IPS-20b (cell line): Measurements from ENCODE around the gene CYP11A1.

Source experiments
- H3K27ac ChIP-seq: one replicate; pipeline ENCODE4 v1.5.1; 2013; ENCODE audit warnings: low read length
- H3K27me3 ChIP-seq: 2 replicates; pipeline ENCODE4 v1.6.1; 2013; ENCODE audit warnings: mild to moderate bottlenecking, low read length, inconsistent platforms; ENCODE audit not compliant: insufficient read depth
- H3K36me3 ChIP-seq: 2 replicates; pipeline ENCODE4 v1.6.1; 2013; ENCODE audit warnings: low read depth, mild to moderate bottlenecking, inconsistent platforms, low read length, moderate library complexity; ENCODE audit not compliant: insufficient read depth
- H3K4me1 ChIP-seq: 2 replicates; pipeline ENCODE4 v1.6.1; 2013; ENCODE audit warnings: mild to moderate bottlenecking, control low read depth, inconsistent platforms, low read length, moderate library complexity; ENCODE audit not compliant: insufficient read depth
- H3K4me3 ChIP-seq: 2 replicates; pipeline ENCODE4 v1.5.1; 2013; ENCODE audit warnings: mild to moderate bottlenecking, low read length, inconsistent platforms
- H3K9ac ChIP-seq: 2 replicates; pipeline ENCODE4 v1.6.1; 2013; ENCODE audit warnings: low read depth, mild to moderate bottlenecking, inconsistent platforms, low read length, moderate library complexity
- H3K9me3 ChIP-seq: 2 replicates; pipeline ENCODE4 v1.6.1; 2013; ENCODE audit warnings: mild to moderate bottlenecking, low read depth, low read length, inconsistent platforms; ENCODE audit not compliant: insufficient read depth

CYP11A1 gene

DNA sequence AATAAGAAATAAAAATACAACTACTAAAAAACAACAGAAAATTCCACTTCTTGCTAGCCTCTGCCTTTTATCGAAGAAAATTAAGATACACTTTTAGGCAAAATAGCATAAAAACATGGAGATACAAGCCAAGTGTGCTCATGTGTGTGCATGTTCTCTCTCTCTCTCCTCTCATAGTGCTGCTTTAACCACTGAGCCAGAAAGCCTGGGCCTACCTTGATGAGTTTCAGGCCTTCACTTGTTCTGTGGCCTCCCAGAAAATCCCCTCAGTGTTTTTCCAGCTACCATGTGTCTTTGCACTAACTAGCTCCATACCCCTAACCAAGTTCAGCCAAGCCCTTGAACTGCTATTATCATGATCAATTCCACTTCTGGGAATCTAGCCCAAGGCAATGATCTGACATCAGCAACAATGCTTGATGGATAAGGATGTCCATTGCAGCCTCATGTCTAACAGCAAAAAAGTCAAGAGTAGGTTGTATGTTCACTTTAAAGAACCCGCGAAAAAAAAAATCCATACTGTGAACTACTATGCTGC lies 18.1 kb downstream of the CYP11A1 start:
- H3K4me1 ChIP-seq = peaks cover 14% of the 10 kb centered on the region; the same call in 1 of the 2 replicates
- H3K4me3 ChIP-seq = no peak overlapping the region
- H3K27me3 ChIP-seq = no peaks in the 10 kb centered on the region
- no peak overlapping the region for H3K9ac ChIP-seq
- H3K27ac ChIP-seq = no peak overlapping the region
- no peaks in the 10 kb centered on the region for H3K36me3 ChIP-seq
- H3K9me3 ChIP-seq = peaks cover 12% of the 10 kb centered on the region; the same call in 1 of the 2 replicates

DNA sequence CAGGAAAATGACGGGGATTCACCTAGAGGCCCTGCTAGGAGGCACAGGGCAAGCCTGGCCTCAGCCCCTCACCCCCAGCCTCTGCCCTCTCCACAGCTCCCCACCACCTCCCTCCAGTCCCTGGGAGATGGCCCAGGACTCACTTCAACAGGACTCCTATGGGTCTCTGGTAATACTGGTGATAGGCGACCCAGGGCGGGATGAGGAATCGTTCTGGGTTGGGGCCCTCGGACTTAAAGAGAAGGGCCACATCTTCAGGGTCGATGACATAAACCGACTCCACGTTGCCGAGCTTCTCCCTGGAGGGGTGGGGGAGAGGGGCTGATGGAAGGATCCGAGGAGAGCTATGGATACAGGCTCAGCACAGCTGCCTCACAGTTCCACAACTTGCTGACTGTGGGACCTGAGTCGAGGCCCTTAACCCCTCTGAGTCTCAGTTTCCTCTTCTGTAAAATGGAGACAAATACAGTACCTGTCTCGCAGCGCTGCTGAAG lies 19.6 kb downstream of the CYP11A1 start:
- Histone ChIP-seq H3K27me3 (no peaks in the 10 kb centered on the region), H3K27ac (no peak overlapping the region), H3K4me3 (no peak overlapping the region), H3K9me3 (no peaks in the 10 kb centered on the region), H3K4me1 (peaks cover 14% of the 10 kb centered on the region; the same call in 1 of the 2 replicates), H3K36me3 (no peaks in the 10 kb centered on the region), H3K9ac (no peak overlapping the region)

DNA sequence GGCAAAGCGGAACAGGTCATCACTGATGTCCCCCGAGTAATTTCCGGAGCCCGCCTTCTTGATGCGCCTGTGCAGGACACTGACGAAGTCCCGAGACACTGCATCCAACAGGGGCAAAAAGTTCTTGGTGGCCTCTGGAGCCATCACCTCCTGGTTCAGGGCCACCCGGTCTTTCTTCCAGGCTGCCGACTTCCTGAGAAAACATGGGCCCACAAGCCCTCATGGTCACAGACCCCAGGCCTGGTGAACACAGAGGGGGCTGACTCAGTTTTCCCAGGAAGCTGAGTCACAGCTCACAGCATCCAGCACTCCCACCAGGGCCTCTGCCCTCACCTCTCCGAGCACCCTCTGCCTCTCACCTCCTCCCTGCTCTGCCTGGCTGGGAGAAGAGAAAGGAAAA lies 22.4 kb downstream of the CYP11A1 start:
- Histone ChIP-seq H3K27me3 (no peaks in the 10 kb centered on the region), H3K27ac (no peak overlapping the region), H3K4me3 (no peak overlapping the region), H3K9me3 (no peaks in the 10 kb centered on the region), H3K36me3 (no peaks in the 10 kb centered on the region), H3K4me1 (no peaks in the 10 kb centered on the region), H3K9ac (no peak overlapping the region)

DNA sequence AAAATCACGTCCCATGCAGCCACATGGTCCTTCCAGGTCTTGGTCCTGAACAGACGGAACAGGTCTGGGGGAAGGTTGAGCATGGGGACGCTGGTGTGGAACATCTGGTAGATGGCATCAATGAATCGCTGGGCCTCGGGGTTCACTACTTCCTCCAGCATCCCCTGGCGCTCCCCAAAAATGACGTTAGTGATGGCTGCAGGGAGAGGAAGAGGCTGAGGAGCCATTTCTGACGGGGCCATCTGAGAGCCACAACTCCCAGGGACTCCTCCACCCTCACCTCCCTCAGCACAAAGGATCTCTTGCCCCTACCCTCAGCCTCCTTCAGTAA lies 23.7 kb downstream of the CYP11A1 start:
- H3K9ac ChIP-seq = no peak overlapping the region
- no peaks in the 10 kb centered on the region for H3K9me3 ChIP-seq
- no peak overlapping the region for H3K4me3 ChIP-seq
- no peaks in the 10 kb centered on the region for H3K36me3 ChIP-seq
- H3K27ac ChIP-seq = no peak overlapping the region
- H3K27me3 ChIP-seq = no peaks in the 10 kb centered on the region
- no peaks in the 10 kb centered on the region for H3K4me1 ChIP-seq

DNA sequence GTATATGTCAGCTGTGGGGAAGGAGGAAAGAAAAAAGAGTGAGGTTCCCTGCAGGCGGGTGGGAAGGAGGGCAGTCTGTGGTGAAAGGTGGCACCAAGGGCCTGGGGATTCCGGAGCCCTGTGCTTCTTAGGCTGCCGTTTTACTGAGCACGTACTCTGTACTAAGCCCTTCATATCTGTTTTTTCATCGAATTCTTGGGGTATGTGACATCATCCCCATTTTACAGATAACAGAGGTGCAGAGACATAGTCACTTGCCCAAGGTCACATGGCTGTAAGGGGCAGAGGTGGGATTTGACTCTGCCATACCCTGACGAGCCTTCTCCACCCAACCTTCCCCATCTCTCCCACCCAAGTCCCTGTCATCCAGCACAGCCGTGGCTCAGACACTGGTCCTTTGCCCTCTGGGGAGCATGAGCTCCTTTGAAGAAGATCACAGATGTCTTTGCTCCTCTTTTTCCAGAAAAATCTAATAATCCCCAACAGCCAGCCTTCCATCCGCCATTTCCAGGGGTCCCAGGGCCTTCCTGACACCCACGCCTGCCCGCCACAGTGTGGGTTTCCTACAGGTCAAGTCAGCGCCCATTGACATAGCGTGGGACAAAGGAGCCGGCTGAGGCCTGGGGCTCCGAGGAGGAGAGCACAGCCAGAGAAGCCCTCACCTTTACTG lies 24.2 kb downstream of the CYP11A1 start:
- no peak overlapping the region for H3K9ac ChIP-seq
- no peaks in the 10 kb centered on the region for H3K4me1 ChIP-seq
- no peak overlapping the region for H3K27ac ChIP-seq
- H3K9me3 ChIP-seq = no peaks in the 10 kb centered on the region
- no peak overlapping the region for H3K4me3 ChIP-seq
- H3K27me3 ChIP-seq = no peaks in the 10 kb centered on the region
- H3K36me3 ChIP-seq = no peaks in the 10 kb centered on the region

DNA sequence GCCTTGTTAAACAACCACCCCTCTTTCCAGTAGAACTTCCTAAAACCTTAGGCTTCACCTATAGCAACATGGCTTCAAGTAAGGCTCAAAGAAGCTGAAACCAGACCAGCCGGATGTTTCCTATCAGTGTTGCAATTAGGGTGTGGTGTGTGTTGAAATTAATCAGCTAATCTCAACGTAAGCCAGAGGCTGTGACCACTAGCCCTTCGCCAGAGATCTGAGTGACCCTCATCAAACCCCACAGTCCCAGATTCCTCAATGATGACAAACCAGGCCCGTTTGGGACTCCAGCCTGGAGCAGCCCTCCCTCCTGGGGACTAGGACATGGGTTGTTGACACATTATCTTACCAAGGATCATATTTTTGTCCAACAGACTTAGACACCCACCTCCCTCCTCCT lies 27.3 kb downstream of the CYP11A1 start:
- Histone ChIP-seq H3K9me3 (no peaks in the 10 kb centered on the region), H3K36me3 (no peaks in the 10 kb centered on the region), H3K4me1 (no peaks in the 10 kb centered on the region), H3K27ac (no peak overlapping the region), H3K27me3 (no peaks in the 10 kb centered on the region), H3K9ac (no peak overlapping the region), H3K4me3 (no peak overlapping the region)

DNA sequence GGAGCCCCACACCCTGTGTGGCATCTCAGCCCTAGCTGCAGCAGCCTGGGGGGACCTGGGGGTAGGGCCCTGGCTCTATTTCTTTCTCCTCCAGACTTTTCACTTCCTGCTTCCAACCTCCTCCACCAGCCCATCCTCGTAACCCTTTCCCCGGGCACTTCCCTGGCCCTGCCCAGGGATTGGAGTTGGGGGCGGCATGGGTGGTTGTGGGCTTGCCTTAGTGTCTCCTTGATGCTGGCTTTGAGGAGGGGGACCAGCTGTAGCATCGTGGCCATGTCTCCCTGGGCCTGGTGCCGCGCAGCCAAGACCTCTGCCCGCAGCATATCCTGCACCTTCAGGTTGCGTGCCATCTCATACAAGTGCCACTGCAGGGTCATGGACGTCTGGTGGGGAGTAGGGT lies 28.1 kb downstream of the CYP11A1 start:
- Histone ChIP-seq H3K4me3 (no peak overlapping the region), H3K27me3 (no peaks in the 10 kb centered on the region), H3K9ac (no peak overlapping the region), H3K4me1 (no peaks in the 10 kb centered on the region), H3K9me3 (no peaks in the 10 kb centered on the region), H3K27ac (no peak overlapping the region), H3K36me3 (no peaks in the 10 kb centered on the region)

DNA sequence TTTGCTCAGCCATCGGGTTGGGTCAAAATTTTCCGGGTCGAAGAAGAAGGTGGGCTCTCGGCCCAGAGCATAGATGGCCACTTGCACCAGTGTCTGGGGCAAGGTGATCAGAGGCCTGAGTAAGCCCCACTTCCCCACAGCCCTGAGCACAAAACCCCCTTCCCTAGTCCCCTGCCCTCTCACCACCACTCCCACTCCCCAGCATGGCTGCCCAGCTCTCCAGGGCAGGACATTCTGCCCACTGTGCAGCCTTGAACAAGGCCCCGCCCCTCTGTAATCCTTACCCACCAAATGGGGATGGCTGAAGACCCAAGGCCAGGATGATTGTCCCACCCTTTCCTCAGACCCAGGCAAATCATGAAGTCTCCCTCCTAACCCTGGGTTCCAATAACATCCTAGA lies 28.8 kb downstream of the CYP11A1 start:
- H3K4me3 ChIP-seq = no peak overlapping the region
- H3K36me3 ChIP-seq = no peaks in the 10 kb centered on the region
- no peaks in the 10 kb centered on the region for H3K4me1 ChIP-seq
- no peak overlapping the region for H3K27ac ChIP-seq
- no peaks in the 10 kb centered on the region for H3K9me3 ChIP-seq
- H3K9ac ChIP-seq = no peak overlapping the region
- H3K27me3 ChIP-seq = no peaks in the 10 kb centered on the region

DNA sequence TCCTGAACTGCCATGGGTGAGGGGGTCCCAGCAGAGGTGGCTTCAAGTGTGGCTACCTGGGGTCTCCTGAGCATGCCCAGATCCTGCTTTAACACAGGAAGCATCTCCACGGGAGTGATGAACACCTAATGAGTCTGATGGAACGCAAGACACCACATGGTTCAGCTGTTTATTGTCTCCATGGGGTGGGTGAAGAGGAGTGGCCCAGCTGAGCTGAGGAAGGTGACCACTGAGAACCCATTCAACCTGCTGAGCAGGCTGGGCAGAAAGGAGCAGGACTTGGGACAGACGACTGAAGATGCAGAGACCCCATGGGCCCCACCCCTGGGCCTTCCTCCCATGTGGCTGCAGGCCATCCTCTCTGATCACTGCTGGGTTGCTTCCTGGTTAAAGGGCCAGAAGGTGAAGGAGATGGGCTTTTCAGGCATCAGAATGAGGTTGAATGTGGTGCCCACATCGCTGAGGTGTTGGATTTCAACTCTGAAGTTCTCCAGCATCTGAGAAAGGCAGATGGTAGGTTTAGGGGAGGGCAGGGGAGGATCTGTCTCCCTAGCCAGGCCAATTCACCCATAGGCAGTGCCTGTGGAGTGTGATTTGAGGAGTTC lies 29.7 kb downstream of the CYP11A1 start:
- no peak overlapping the region for H3K9ac ChIP-seq
- no peaks in the 10 kb centered on the region for H3K9me3 ChIP-seq
- no peak overlapping the region for H3K27ac ChIP-seq
- H3K4me1 ChIP-seq = no peaks in the 10 kb centered on the region
- no peaks in the 10 kb centered on the region for H3K36me3 ChIP-seq
- no peaks in the 10 kb centered on the region for H3K27me3 ChIP-seq
- no peak overlapping the region for H3K4me3 ChIP-seq

DNA sequence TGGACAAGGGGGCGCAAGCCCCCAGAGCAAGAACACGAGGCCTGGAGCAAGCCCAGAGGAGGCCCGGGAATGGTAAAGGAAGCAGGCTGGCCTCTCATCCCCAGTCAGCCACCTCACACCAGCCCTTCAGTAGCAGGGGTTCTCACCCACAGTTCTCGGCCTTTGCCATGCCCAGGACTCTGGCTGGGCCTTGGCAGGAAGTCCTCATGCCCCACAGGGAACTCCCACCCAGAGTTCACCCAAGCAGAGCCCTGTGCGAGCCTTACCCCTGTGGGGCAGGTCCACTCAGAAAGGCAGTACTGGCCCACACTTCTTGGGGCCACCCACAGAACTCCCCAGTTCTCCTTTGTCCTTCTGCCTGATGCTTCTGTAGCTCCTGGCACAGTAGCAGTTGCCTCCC lies 30.3 kb downstream of the CYP11A1 start:
- H3K27me3 ChIP-seq = no peaks in the 10 kb centered on the region
- no peak overlapping the region for H3K4me3 ChIP-seq
- H3K9me3 ChIP-seq = no peaks in the 10 kb centered on the region
- H3K36me3 ChIP-seq = no peaks in the 10 kb centered on the region
- H3K27ac ChIP-seq = no peak overlapping the region
- H3K9ac ChIP-seq = no peak overlapping the region
- H3K4me1 ChIP-seq = no peaks in the 10 kb centered on the region

DNA sequence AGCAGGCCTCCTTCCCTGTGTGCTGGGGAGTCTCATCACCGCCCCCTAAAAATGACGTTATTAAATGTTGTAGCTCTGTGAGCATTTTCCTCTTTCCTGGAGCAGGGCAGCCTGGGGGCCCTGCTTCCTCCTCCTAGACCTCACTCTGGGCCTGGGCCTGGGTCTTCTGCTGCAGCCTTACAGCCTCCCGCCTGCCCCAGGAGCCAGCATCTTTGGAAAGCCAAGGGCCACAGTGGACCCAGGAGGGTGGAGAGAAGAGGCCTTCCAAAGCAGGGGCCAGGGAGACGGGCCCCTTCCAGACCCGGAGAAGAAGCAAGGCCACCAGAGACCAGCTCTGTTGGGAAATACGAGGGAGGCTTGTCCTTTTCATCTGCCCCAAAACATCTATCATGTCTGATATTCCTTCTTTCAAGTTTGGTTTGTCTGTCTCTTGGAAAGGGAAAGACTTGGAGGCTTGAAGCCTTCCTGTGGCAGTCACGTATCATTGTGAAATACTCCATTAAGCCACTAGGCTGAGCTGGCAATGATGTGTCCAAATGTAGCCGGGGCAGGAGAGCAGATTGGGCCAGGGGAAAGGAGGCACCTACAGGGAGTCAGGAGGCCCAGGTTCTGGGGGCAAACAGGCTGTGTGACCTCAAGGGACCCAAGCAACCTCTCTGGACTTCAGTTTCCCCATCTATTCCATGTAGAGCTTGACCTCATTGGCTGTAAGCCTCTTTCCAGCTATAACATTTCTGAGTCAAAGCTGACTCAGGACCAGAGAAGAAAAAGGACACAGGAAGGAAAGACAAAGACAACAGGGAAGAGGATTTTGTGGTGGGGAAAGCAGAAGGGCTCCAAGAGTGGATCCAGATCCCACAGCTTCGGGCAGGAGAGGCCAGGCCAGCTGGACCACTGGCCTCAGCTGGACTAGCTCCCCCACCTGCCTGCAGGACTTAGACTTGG lies 31.1 kb downstream of the CYP11A1 start:
- Histone ChIP-seq H3K36me3 (no peaks in the 10 kb centered on the region), H3K4me3 (no peak overlapping the region), H3K4me1 (no peaks in the 10 kb centered on the region), H3K9me3 (no peaks in the 10 kb centered on the region), H3K27me3 (no peaks in the 10 kb centered on the region), H3K9ac (no peak overlapping the region), H3K27ac (no peak overlapping the region)
